HepG2 (cell line): ENCODE measurements around the gene ACSF3. TPM values are rescaled to one million over a fixed set of nuclear protein-coding genes. Genes with fewer than 3 reads are reported as not detected.

Experiments used
- BORCS8-MEF2B ChIP-seq: sonication (generic); formaldehyde crosslinking; IDR thresholded peaks from 2 replicates; pipeline ENCODE4 v1.8.0; 2022; ENCODE audit warnings: mild to moderate bottlenecking, missing genetic modification reagents
- GPN1 ChIP-seq: sonication (generic); formaldehyde crosslinking; IDR thresholded peaks from 2 replicates; pipeline ENCODE4 v1.5.1; 2020; ENCODE audit warnings: missing genetic modification reagents, borderline replicate concordance
- HNF1A ChIP-seq, 2 experiments: sonication (generic) in 1 of 2; formaldehyde crosslinking in 1 of 2; IDR thresholded peaks; 2 replicates each; pipeline versions ENCODE4 v1.4.0 to v1.6.1; 2016 to 2020; ENCODE audit warnings: borderline replicate concordance in 1 of 2, low read depth in 1 of 2, mild to moderate bottlenecking in 1 of 2, missing genetic modification reagents in 1 of 2
- HOXA3 ChIP-seq: sonication (generic); formaldehyde crosslinking; IDR thresholded peaks from 2 replicates; pipeline ENCODE4 v1.5.0; 2020; ENCODE audit warnings: missing genetic modification reagents
- NFYB ChIP-seq: sonication (generic); formaldehyde crosslinking; IDR thresholded peaks from 2 replicates; pipeline ENCODE4 v1.4.0; 2020; ENCODE audit warnings: missing genetic modification reagents
- NONO ChIP-seq, 2 experiments: fragments of 450-650 bp in 1 of 2; sonication (generic) in 1 of 2; formaldehyde crosslinking in 1 of 2; IDR thresholded peaks in 1 of 2; conservative IDR thresholded peaks in 1 of 2; 2 replicates each; pipeline versions ENCODE4 v1.6.1 to v1.8.0; 2017 to 2022; ENCODE audit warnings: mild to moderate bottlenecking in 1 of 2, missing genetic modification reagents in 1 of 2, moderate library complexity in 1 of 2
- PBX2 ChIP-seq: IDR thresholded peaks from 2 replicates; pipeline ENCODE4 v1.6.1; 2016; ENCODE audit warnings: control low read depth
- REPIN1 ChIP-seq: sonication (generic); formaldehyde crosslinking; IDR thresholded peaks from 2 replicates; pipeline ENCODE4 v1.8.0; 2022; ENCODE audit warnings: missing genetic modification reagents, low read depth, mild to moderate bottlenecking, borderline replicate concordance
- RNF2 ChIP-seq: fragments of 450-650 bp; conservative IDR thresholded peaks from 2 replicates; pipeline ENCODE4 v1.6.1; 2016; ENCODE audit warnings: low read depth
- THAP9 ChIP-seq: sonication (generic); formaldehyde crosslinking; IDR thresholded peaks from 2 replicates; pipeline ENCODE4; 2020; ENCODE audit warnings: missing genetic modification reagents, mild to moderate bottlenecking, borderline replicate concordance
- ZFP36L1 ChIP-seq: sonication (generic); formaldehyde crosslinking; IDR thresholded peaks from 2 replicates; pipeline ENCODE4 v1.8.0; 2022; ENCODE audit warnings: mild to moderate bottlenecking, missing genetic modification reagents, moderate library complexity
- ZNF17 ChIP-seq: sonication (generic); formaldehyde crosslinking; IDR thresholded peaks from 2 replicates; pipeline ENCODE4 v1.5.0; 2020; ENCODE audit warnings: mild to moderate bottlenecking, missing genetic modification reagents
- ZNF629 ChIP-seq: sonication (generic); formaldehyde crosslinking; conservative IDR thresholded peaks from 2 replicates; pipeline ENCODE4 v1.5.0; 2020; ENCODE audit warnings: missing genetic modification reagents
- polyA plus RNA-seq, 8 experiments: library from polyadenylated mRNA; depleted of rRNA in 3 of 8; stranded (reverse) in 7 of 8; unstranded in 1 of 8; fragments of >200 nt; fragmentation: Illumina TruSeq in 4 of 8; extraction: Trizol in 4 of 8; gene quantifications; 2 replicates each; pipeline versions ENCODE4 v1.2.1 to v1.2.3, GENCODE V29; 2011 to 2016; ENCODE audit warnings: low read depth in 4 of 8, missing spikeins in 1 of 8, mixed read lengths in 1 of 8; ENCODE audit not compliant: insufficient read depth in 1 of 8
- total RNA-seq, 5 experiments: library from RNA; depleted of rRNA; stranded (reverse); fragments of >200 nt; fragmentation: Illumina TruSeq; extraction: Trizol; gene quantifications; 2 replicates each; pipeline ENCODE4 v1.2.3, GENCODE V29; 2016; ENCODE audit warnings: low read depth in 1 of 5
- TF ChIP-seq, protein P1 (sequence below): IDR thresholded peaks from 2 replicates; pipeline ENCODE4 v1.6.1; 2012; ENCODE audit warnings: low read depth, low read length, improper control_type of control experiment
- TF ChIP-seq, protein P2 (sequence below): sonication (generic); formaldehyde crosslinking; IDR thresholded peaks from 2 replicates; pipeline ENCODE4 v1.4.0; 2020; ENCODE audit warnings: mild to moderate bottlenecking, missing genetic modification reagents

ACSF3 gene
- total and polyA plus RNA-seq, 2 of the 13 experiments (the other 11 are each of a cell fraction or from before 2014, with no cell fraction given): 14.9 to 30.6 TPM

DNA sequence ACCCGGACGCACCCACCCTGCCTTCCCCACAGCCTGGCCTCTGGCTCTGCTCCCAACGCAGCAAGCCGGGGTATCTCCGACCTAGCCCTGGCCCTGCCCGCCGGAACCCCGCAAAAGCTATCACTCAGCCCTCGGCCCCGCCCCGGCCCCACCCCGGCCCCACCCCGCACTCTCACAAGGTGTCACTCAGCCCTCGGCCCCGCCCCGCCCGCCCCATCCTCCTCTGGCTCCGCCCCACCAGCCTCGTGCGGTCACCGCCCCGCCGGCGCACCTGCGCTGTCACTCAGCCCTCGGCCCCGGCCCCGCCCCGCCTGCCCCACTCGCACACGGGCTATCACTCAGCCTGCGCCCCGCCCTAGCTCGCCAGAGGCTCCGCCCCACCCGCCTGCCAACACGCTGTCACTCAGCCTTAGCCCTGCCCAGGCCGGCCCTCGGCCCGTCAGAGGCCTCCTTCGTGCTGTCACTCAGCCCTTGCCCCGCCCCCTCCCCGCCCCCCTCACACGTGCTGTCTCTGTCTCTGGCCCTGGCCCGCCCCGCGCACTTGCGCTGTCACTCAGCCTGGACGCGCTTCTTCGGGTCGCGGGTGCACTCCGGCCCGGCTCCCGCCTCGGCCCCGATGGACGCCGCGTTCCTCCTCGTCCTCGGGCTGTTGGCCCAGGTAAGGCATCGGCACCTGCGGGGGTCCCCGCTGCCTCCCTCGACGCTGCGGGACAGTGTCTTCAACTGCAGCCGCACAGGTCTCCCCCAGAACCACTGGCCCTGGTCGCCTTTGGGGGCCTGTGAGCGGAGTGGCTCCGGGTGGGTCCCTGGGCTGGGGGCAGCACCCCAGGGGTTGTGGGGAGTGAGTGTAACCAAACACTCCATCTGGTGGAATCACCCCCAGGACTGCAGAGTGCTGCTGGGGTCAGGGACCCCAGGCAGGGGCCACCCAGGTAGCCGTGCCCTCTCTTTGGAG, 77.8 kb downstream of the ACSF3 start, which contains the start of gene CDH15 (continued):
- no peak for TF ChIP-seq THAP9 (CRISPR knock-in tag)
- TF ChIP-seq HOXA3 (CRISPR knock-in tag): 0 out of 2 replicates have a peak, but pooled peaks have one; percentile 21
- TF ChIP-seq NONO (IDR thresholded peaks at IDR 0.05): no peak
- peak; percentile 57; the same call in 1 of the 2 replicates for TF ChIP-seq NONO (CRISPR knock-in tag; conservative IDR thresholded peaks at IDR 0.05)
- TF ChIP-seq ZNF17 (CRISPR knock-in tag): no peak
- TF ChIP-seq RNF2: peak; percentile 54; the same call in 1 of the 2 replicates
- peak; percentile 93 for TF ChIP-seq PBX2
- TF ChIP-seq GPN1: no peak
- no peak for TF ChIP-seq REPIN1 (CRISPR knock-in tag)
- TF ChIP-seq, protein P1, sequence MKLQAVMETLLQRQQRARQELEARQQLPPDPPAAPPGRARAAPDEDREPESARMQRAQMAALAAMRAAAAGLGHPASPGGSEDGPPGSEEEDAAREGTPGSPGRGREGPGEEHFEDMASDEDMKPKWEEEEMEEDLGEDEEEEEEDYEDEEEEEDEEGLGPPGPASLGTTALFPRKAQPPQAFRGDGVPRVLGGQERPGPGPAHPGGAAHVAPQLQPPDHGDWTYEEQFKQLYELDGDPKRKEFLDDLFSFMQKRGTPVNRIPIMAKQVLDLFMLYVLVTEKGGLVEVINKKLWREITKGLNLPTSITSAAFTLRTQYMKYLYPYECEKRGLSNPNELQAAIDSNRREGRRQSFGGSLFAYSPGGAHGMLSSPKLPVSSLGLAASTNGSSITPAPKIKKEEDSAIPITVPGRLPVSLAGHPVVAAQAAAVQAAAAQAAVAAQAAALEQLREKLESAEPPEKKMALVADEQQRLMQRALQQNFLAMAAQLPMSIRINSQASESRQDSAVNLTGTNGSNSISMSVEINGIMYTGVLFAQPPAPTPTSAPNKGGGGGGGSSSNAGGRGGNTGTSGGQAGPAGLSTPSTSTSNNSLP: no peak
- no peak for TF ChIP-seq ZFP36L1
- no peak for TF ChIP-seq ZNF629
- TF ChIP-seq, protein P2, sequence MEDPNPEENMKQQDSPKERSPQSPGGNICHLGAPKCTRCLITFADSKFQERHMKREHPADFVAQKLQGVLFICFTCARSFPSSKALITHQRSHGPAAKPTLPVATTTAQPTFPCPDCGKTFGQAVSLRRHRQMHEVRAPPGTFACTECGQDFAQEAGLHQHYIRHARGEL (CRISPR knock-in tag): peak; percentile 58; the same call in 1 of the 2 replicates
- TF ChIP-seq HNF1A (IDR thresholded peaks at IDR 0.05; ENCODE audit: low read depth): no peak
- TF ChIP-seq HNF1A (CRISPR knock-in tag; IDR thresholded peaks at IDR 0.05; ENCODE audit: borderline replicate concordance): no peak
- peak; percentile 73 for TF ChIP-seq NFYB
- peak; percentile 55; the same call in 1 of the 2 replicates for TF ChIP-seq BORCS8-MEF2B (CRISPR knock-in tag)
